Pancreas (tissue), 10 donors: ENCODE measurements around the gene EYA3. TPM values are rescaled to one million over a fixed set of nuclear protein-coding genes. Genes with fewer than 3 reads are reported as not detected.

Source experiments
- ATAC-seq, 4 donors: fragments of 200-7000 bp; cut with Tn5 transposase; one replicate each; pipeline versions ENCODE4 v1.8.0 to v1.9.1; 2020; ENCODE audit warnings: mild to moderate bottlenecking in 4 of 4, moderate library complexity in 4 of 4
- DNase-seq, 6 donors: peaks; one replicate each; pipeline ENCODE4 v3.0.0-alpha.2; 2020
- FAIRE-seq: peaks from 2 replicates; lab custom pipeline; 2012; peaks lifted over from hg19 to GRCh38; lab: Jason Lieb, UNC
- H3K27ac ChIP-seq, 4 donors: fragments of 200-600 bp; sonication (generic); 1 replicate in 3 of 4; 2 replicates in 1 of 4; pipeline versions ENCODE4 v1.5.0 to v1.8.0; 2020
- H3K27me3 ChIP-seq, 4 donors: fragments of 200-600 bp; one replicate each; pipeline ENCODE4 v1.8.0; 2021
- H3K36me3 ChIP-seq, 3 donors: fragments of 200-600 bp; sonication (generic) in 1 of 3; one replicate each; pipeline versions ENCODE4 v1.5.0 to v1.8.0; 2020 to 2021
- H3K4me1 ChIP-seq, 3 donors: fragments of 200-600 bp; one replicate each; pipeline ENCODE4 v1.8.0; 2021
- H3K4me3 ChIP-seq, 4 donors: fragments of 200-600 bp; sonication (generic) in 2 of 4; one replicate each; pipeline versions ENCODE4 v1.5.0 to v1.8.0; 2020 to 2021
- H3K9me3 ChIP-seq, 4 donors: fragments of 200-600 bp; one replicate each; pipeline ENCODE4 v1.8.0; 2021
- CTCF ChIP-seq, 4 donors: fragments of 200-600 bp; sonication (generic) in 3 of 4; IDR thresholded peaks; one replicate each; pipeline versions ENCODE4 v1.5.0 to v1.8.0; 2021; ENCODE audit warnings: antibody characterized with exemption in 4 of 4
- WGBS, 2 donors: extraction: QIAGEN DNeasy Blood & Tissue Kit; methylation state at CpG; one replicate each; pipeline ENCODE4 v1.1.7; 2013; 5-methylcytosine and 5-hydroxymethylcytosine counted together
- intact Hi-C, 3 donors: fragments of 100-400 bp; cut with DNase I; formaldehyde crosslinking; loops; one replicate each; pipeline versions ENCODE4 v1.11.1 to v1.14.2; 2022
- polyA plus RNA-seq, 2 donors: library from polyadenylated mRNA; stranded (reverse); fragments of 200-250 nt; gene quantifications; one replicate each; pipeline ENCODE4 v1.2.3, GENCODE V29; 2013
- total RNA-seq, 6 donors: library from RNA; stranded (reverse); fragmentation: NEBNext Ultra II Directional in 4 of 6; extraction: Animal tissue kit (Norgen Biotek cat#: 25700) in 4 of 6; gene quantifications; one replicate each; pipeline versions ENCODE4 v1.2.1 to v1.2.4, GENCODE V29; 2021 to 2023
- donor health status: healthy with polysubstance abuse.
- donor health status: DM: no; HTN: no; CAD: no; lungs with moderate emphysema.
- donor health status: DM: no; HTN: no; CAD: no.
- donor health status: control.
- donor health status: control.
- donor health status: Bipolar disorder and iron deficiency.
- donor health status: DM: yes; HTN: yes; CAD: no.
- donor health status: DM: no; HTN: no; CAD: no.
- donor health status: DM: no; HTN: no; CAD: no.
- donor health status: DM: yes; HTN: yes; CAD: no.

Gene EYA3
- total and polyA plus RNA-seq, 8 donors: 3.4 to 14.6 (median 6.9) TPM

- ATAC-seq (peak in 2 of 4 donors; percentile 29 to 52), DNase-seq (no peak), FAIRE-seq (no peak)
- no peaks in the 10 kb centered on the region for H3K4me1 ChIP-seq
- H3K36me3 ChIP-seq: no peaks in the 10 kb centered on the region
- no peak overlapping the region for H3K4me3 ChIP-seq
- intact Hi-C loops: no loop called here
- TF ChIP-seq CTCF (IDR thresholded peaks at IDR 0.05): no peak
- no peaks in the 10 kb centered on the region for H3K27me3 ChIP-seq
- no peaks in the 10 kb centered on the region for H3K9me3 ChIP-seq
- H3K27ac ChIP-seq: no peak overlapping the region
- 63 to 78% methylated on average over 3 of the region's 3 CpGs for WGBS, 2 donors
Measured at GRCh38 chr1:28127617-28128257, 39.3 kb upstream of the EYA3 start.

- Histone ChIP-seq H3K27me3 (no peaks in the 10 kb centered on the region), H3K36me3 (no peaks in the 10 kb centered on the region), H3K9me3 (no peaks in the 10 kb centered on the region), H3K4me3 (no peak overlapping the region), H3K27ac (no peak overlapping the region), H3K4me1 (no peaks in the 10 kb centered on the region)
- intact Hi-C loops: no loop called here
- FAIRE-seq (no peak), DNase-seq (no peak), ATAC-seq (peak in 2 of 4 donors; percentile 24 to 53)
- TF ChIP-seq CTCF (IDR thresholded peaks at IDR 0.05): no peak
- WGBS, 2 donors: 47 to 58% methylated on average over 5 of the region's 5 CpGs
Measured at GRCh38 chr1:28126783-28127490, 38.5 kb upstream of the EYA3 start.

GRCh38 chr1:28126212-28126611 is 37.8 kb upstream of the EYA3 start:
- no peak for DNase-seq
- no peak overlapping the region for H3K4me3 ChIP-seq
- H3K4me1 ChIP-seq: no peaks in the 10 kb centered on the region
- 48 to 56% methylated on average over 3 of the region's 3 CpGs for WGBS, 2 donors
- no peak overlapping the region for H3K27ac ChIP-seq
- intact Hi-C loops: no loop called here
- no peaks in the 10 kb centered on the region for H3K36me3 ChIP-seq
- ATAC-seq: no peak
- FAIRE-seq: no peak
- no peak for TF ChIP-seq CTCF (IDR thresholded peaks at IDR 0.05)
- no peaks in the 10 kb centered on the region for H3K9me3 ChIP-seq
- H3K27me3 ChIP-seq: no peaks in the 10 kb centered on the region

GRCh38 chr1:28123461-28123961 is 35.1 kb upstream of the EYA3 start:
- TF ChIP-seq CTCF (IDR thresholded peaks at IDR 0.05): no peak
- 48 to 63% methylated on average over 4 of the region's 4 CpGs for WGBS, 2 donors
- ATAC-seq: peak in 2 of 4 donors; percentile 51 to 71

GRCh38 chr1:28122183-28122582 is 33.8 kb upstream of the EYA3 start:
- H3K27me3 ChIP-seq: no peaks in the 10 kb centered on the region
- no peak overlapping the region for H3K4me3 ChIP-seq
- intact Hi-C loops: no loop called here
- FAIRE-seq (no peak), DNase-seq (no peak), ATAC-seq (no peak)
- no peaks in the 10 kb centered on the region for H3K36me3 ChIP-seq
- H3K9me3 ChIP-seq: no peaks in the 10 kb centered on the region
- H3K4me1 ChIP-seq: no peaks in the 10 kb centered on the region
- no peak for TF ChIP-seq CTCF (IDR thresholded peaks at IDR 0.05)
- WGBS, 2 donors: 65 to 87% methylated on average over 3 of the region's 3 CpGs
- H3K27ac ChIP-seq: no peak overlapping the region

More at GRCh38 chr1:28123461-28123961, 35.1 kb upstream of the EYA3 start:
- H3K27ac ChIP-seq: no peak overlapping the region
- no peaks in the 10 kb centered on the region for H3K36me3 ChIP-seq
- no peaks in the 10 kb centered on the region for H3K4me1 ChIP-seq
- no peak overlapping the region for H3K4me3 ChIP-seq
- H3K9me3 ChIP-seq: no peaks in the 10 kb centered on the region
- intact Hi-C loops: no loop called here
- no peak for DNase-seq
- no peak for FAIRE-seq
- no peaks in the 10 kb centered on the region for H3K27me3 ChIP-seq
